DLD1 (cell line): Measurements from ENCODE around the gene RANBP3.
"Not testable (repeated sequence)": the region's sequence is repeated elsewhere in the genome, so short reads cannot be mapped to it uniquely, and the experiment has no call there.

Source experiments
- in situ Hi-C: cut with HindIII; loops from 2 replicates; pipeline ENCODE4 v1.10.0; 2017; ENCODE audit warnings: low sequenced_read_pairs

RANBP3 gene

DNA sequence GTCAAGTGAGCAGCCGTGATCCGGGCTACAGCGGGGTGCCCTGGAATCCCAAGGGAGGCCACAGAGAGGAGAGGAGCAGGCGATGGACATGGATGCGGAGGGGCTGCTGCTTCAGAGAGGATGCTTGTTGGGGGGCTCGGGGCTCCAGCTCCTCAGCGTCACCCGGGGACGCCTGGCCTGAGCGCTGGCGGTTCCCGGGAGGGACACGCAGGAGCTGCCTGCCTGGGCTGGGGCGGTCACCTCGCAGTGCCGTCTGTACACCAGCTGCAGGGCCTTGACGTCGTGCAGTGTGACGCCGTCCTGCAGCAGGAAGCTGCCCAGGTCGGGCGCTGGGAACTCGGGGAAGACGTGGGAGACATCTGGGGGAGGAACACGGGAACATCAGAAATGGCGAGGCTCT lies 29.9 kb upstream of the RANBP3 start:
- in situ Hi-C loops = no loop called here

DNA sequence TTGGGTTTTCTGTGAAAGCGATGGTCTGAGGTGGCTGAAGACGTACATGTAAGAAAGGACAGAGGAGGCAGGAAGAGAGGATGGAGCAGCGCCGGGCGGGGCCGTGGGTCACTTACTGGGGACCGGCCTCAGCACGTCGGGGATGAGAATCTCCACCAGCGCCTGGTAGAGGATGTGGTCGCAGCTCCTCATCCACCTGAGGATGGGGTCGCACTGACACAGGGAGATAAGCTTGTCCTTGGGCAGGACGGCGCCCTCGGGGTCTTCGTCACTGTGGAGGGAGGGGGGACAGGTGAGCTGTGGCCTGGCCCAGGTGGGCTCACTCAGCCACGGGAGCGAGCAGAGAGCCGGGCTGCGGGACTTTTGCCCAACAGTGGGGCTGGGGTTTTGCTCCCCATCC lies 29.0 kb upstream of the RANBP3 start:
- in situ Hi-C loops = no loop called here

DNA sequence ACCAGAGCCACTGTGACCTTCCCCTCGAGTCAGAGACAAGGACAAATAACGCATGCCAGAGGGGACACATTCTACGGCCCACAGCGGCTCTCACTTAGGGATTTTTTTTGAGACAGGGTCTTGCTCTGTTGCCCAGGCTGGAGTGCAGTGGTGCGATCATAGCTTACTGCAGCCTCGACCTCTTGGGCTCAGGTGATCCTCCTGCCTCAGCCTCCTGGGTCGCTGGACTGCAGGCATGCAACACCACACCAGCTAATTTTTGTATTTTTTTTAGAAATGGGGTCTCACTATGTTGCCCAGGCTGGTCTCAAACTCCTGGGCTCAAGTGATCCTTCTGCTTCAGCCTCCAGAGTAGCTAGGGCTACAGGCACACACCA lies 28.1 kb upstream of the RANBP3 start:
- in situ Hi-C loops = not testable (repeated sequence)

DNA sequence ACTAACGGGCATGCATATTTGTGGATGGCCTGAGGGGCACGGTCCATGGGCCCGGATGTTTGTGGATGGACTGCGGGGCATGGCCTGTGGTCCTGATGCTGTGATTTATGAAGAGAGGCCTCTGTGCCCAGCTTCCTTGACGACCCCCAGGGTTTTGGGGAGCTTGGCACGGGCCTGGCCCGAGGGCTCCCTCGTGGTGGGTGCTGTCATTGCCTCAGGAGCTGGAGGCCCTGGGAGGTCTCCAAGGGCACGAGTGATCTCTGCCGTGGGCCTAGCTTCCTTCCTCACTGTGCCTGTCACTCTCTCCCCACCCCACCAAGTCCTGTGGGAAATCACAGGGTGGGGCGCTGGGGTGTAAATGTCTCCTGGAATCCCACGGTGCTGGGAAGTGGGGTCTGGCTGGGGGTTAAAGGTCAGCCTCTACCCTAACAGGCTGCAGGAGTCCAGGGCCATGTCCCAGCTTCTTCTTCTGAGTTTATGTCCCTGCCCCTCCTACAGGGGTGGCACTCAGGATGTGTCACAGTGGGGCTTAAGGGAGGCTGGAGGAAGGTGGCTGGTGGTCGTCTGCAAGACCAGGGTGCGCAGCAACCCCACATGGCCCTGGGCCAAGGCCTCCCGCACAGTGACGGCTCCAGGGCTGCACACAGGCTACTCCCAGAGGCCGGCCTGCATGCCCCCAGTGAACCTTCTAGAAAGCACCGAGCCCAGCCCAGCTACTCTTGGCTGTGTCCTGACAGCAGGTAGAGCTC lies 27.6 kb upstream of the RANBP3 start:
- in situ Hi-C loops = no loop called here

- in situ Hi-C loops = no loop called here
Observed at GRCh38 chr19:6003976-6004375, 26.0 kb upstream of the RANBP3 start.

- in situ Hi-C loops = no loop called here
Observed at GRCh38 chr19:6002591-6002990, 24.7 kb upstream of the RANBP3 start.

GRCh38 chr19:6000228-6000847 lies 22.4 kb upstream of the RANBP3 start:
- in situ Hi-C loops = no loop called here

- in situ Hi-C loops = no loop called here
Observed at GRCh38 chr19:5999693-6000092, 21.8 kb upstream of the RANBP3 start.

GRCh38 chr19:5997371-5997770 lies 19.4 kb upstream of the RANBP3 start:
- in situ Hi-C loops = no loop called here

DNA sequence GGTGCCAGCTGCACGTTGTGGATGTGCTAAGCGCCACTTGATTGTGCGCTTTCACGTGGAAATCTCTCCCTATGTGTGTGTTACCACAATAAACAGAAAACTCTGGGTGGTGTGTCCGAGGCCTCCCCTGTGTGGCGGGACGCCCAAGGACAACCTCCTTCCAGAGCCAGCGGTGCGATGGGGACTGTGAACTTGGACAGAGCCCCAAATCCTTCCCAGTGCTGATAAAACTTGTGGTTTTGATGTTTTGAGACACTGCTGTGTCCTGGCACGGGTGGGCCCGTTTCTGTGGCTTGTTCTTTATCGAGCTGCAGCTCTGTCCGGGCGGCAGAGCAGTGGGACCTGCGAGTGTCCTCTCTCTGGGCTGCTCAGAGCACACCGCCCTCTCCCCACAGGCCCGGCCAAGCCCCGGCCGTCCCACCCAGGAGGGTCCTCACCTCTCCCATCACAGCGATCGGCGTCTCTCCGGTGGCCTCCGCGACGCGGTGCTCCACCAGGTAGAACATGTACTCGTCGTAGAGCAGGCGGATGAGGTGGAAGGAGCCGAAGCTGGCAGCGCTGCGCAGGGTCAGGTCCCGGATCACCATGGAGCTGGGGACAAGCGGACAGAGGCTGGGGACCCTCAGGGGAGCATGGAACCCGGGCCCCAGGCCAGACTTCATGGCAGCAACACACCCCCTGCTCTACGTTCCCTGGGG lies 18.8 kb upstream of the RANBP3 start:
- in situ Hi-C loops = no loop called here

DNA sequence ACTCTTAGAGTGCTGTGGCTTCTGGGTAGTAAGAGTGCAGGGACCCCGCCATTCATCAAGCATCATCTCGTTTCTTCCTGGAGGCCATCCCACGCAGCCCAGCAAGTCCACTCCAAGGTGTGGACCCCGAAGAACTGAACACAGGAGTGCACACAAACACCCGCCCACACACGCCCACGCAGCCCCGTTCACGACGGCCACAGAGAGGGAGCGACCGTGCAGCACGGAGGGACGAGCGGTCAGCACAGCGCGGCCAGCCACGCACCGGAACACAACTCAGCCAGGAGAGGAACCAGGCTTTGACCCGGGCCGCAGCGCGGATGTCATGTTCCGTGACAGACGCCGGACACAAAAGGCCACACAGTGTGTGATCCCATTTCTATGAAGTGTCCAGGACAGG lies 18.2 kb upstream of the RANBP3 start:
- in situ Hi-C loops = no loop called here

DNA sequence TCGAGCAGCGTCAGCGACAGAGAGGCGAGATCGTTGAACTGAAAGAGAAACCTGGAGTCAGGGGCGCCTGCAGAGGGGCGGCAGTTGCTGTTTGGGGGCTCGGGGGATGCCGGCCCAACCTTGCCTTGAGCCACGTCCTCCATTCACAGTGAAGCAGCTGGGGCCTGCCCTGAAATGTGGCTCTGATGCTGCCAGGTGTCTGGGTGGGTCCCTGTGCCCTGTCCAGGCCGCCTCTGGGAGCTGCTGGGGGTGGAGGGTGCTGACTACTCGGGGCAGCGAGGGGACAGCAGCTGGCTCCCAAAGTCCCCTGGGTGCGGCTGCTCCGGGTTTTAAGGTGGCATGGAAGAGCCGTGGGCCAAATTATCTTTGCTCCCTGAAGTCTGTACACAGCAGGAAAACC lies 17.7 kb upstream of the RANBP3 start:
- in situ Hi-C loops = no loop called here

GRCh38 chr19:5994405-5995165 lies 16.6 kb upstream of the RANBP3 start:
- in situ Hi-C loops = no loop called here

GRCh38 chr19:5993648-5994358 lies 15.9 kb upstream of the RANBP3 start:
- in situ Hi-C loops = no loop called here

DNA sequence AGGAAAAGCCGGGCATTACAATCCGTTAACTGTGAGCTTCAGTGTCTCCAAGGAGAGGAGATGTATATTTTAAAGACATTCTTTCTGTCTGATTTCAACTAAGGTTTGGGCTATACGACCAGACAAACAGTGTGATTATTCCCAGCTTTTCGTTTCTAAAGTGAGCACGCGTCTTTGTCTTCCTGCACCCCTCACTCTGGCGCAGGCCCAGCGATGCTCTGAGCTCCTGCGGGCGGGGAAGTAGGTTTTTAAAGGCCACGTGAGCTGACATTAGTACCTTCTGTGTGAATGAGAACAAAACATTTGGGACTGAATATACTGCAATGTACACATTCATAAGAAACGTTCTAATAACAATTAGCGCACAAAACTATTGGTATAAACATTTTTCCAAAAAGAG lies 15.3 kb upstream of the RANBP3 start:
- in situ Hi-C loops = no loop called here

DNA sequence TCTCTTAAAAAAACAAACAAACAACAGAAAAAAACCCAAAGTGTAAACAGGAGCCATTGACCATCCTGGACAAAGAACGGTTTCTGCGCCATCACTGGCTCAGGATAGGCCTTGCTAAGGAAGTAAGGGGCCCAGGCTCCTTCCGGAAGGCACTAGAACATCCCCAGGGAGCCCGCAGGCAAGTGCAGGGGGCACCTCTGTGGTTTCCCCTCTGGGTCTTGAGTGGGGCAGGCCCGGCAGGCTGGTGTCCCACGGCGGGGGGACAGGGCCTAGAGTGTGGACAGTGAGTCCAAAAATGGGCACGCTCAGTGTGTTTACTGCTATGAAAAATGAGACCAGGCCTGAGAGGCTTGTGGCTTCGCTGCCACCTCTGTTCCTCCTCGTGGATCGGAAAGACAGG lies 14.8 kb upstream of the RANBP3 start:
- in situ Hi-C loops = no loop called here

DNA sequence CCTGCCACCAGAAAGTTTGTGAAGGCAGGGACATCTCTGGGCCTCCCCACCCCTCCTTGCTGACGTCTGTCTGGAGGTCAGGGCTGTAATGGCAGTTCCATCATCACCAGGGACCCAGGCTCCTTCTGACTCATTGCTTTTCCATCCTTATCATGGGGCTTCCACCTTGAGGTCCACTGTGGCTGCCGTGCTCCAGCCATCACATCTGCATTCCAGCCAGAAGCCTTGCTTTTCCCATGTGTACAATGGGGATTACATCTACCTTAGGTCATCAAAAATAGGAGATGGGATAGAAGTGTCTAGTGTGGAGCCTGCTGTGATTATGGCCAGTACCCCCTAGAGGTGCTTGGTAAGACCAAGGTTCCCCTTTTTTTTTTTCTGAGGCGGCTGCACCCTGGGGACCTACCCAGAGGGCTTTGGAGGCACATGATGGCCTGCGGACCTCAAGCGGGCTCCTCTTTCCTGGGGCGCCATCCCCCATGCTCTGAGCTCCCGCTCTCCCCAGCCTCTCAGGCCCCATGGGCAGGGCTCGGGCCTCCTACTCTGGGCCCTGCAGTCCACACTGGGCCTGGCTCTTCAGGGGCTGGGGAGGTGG lies 13.4 kb upstream of the RANBP3 start:
- in situ Hi-C loops = no loop called here

- in situ Hi-C loops = no loop called here
Observed at GRCh38 chr19:5990289-5990797, 12.4 kb upstream of the RANBP3 start.

- in situ Hi-C loops = no loop called here
Observed at GRCh38 chr19:5989388-5990074, 11.6 kb upstream of the RANBP3 start.
